HG03066 (cell line): ENCODE measurements around the gene GRK1.
"Not testable (repeated sequence)": the region's sequence is repeated elsewhere in the genome, so short reads cannot be mapped to it uniquely, and the experiment has no call there.

ENCODE experiments used
- ATAC-seq: cut with Tn5 transposase; IDR thresholded peaks from one replicate; pipeline ENCODE4 v1.9.1; 2021; ENCODE audit warnings: low read depth; ENCODE audit not compliant: unreplicated experiment

GRK1 gene

DNA sequence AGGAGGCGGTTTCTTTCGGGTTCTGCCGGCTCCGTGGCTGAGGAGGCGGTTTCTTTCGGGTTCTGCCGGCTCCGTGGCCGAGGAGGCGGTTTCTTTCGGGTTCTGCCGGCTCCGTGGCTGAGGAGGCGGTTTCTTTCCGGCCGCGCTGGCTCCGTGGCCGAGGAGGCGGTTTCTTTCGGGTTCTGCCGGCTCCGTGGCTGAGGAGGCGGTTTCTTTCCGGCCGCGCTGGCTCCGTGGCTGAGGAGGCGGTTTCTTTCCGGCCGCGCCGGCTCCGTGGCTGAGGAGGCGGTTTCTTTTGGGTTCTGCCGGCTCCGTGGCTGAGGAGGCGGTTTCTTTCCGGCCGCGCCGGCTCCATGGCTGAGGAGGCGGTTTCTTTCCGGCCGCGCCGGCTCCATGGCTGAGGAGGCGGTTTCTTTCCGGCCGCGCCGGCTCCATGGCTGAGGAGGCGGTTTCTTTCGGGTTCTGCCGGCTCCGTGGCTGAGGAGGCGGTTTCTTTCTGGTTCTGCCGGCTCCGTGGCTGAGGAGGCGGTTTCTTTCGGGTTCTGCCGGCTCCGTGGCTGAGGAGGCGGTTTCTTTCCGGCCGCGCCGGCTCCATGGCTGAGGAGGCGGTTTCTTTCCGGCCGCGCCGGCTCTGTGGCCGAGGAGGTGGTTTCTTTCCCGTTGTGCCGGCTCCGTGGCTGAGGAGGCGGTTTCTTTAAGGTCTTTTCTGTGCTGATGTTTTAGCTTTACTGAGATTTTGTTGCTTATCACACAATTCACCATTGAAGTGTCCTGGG is 85.4 kb downstream of the GRK1 start:
- not testable (repeated sequence) for ATAC-seq

DNA sequence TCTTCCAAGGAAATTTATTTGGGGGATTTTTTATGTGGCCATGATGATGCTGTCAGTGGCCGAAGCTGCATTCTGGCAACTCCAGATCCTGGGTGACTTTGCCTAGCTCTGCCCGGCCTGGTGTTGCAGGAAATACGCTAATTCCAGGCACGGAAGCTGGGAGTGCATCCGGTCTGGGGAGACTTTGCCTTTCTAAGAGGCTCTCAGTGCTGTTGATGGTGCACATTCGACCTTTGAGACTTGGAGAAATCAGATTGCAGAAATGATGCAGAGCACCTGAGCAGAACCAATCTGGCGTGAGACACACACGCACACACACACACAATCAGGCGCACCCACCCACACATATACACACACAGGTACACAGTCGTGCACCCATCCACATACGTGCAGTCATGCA is 86.2 kb downstream of the GRK1 start:
- ATAC-seq: no peak

DNA sequence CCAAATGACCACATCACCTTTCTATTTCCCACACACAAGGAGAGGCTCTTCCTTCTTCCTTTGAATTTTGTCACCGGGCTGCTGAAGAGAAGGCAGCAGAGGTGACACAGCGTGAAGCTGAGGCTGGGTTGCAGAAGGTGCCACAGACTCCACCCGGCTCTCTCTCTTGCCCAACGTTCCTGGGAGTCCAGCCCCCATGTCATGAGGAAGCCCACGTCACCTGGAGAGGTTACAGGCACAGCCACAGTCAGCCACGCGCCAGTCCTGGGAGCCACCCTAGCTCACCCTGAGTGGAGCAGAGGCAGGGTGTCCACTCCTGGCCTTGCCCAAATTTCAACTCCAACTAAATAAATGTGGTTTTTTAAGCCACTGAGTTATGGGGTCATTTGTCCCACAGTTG is 87.2 kb downstream of the GRK1 start:
- ATAC-seq: no peak

- no peak for ATAC-seq
These were observed 87.7 kb downstream of the GRK1 start for GRCh38 chr13:113754691-113755090.

DNA sequence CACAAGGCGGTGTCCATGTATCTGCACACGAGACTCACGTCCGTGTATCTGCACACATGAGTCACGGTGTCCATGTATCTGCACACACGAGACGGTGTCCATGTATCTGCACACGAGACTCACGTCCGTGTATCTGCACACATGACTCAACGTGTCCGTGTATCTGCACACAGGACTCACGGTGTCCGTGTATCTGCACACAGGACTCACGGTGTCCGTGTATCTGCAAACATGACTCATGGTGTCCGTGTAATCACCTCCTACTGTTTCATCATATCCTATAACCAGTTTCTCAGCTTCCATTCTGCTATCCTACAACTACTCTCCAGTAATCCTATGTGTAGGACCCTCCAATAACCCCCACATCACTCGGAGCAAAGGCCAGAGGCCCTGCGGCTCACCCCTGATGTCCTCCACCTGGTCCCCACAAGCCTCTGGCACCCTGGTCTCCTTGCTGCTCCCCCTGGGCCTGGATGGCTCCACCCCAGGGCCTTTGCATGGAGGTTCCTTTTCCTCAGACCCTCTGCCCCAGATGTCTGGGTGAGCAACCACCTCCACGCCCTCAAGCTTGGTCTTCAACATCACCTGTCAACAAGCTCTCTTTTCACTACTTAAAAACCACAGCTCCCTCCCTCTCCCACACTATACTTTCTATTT is 89.5 kb downstream of the GRK1 start:
- ATAC-seq: no peak

GRCh38 chr13:113758651-113759524 is 91.9 kb downstream of the GRK1 start, which contains the start of gene TMEM255B:
Gene TMEM255B (plus strand): TSS chr13:113759226. CDS start chr13:113759270, 44 bp downstream.
- ATAC-seq: peak; percentile 85

DNA sequence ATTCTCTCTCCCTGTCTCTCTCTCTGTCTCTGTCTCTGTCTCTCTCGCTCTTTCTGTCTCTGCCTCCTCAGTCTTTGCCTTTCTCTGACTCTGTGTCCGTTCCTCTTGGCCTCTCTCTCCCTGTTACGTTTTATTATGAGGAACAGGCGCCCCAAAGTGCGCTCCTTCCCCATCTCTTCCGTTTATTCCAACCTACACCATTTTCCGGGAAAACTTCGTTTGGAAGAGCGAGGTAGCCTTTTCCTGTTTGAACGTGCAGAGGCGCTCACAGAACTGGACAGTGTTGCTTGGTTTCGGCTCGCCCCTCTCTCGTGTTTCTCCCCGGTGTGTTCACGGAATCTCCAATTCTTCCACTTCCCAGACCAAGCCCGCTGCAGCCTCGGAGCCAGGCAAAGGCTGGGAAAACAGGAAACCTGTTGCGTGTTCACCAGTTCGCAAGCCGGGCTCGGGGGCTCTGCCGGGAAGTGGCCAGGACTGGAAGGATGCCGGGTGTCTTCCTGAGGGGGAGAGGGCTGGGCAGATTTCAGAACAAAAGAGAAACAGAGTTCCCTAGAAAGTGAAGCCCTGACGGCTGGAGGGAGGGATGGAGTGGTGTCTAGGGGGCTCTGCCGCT is 92.6 kb downstream of the GRK1 start:
- ATAC-seq: no peak

GRCh38 chr13:113761136-113761535 is 94.1 kb downstream of the GRK1 start:
- no peak for ATAC-seq

DNA sequence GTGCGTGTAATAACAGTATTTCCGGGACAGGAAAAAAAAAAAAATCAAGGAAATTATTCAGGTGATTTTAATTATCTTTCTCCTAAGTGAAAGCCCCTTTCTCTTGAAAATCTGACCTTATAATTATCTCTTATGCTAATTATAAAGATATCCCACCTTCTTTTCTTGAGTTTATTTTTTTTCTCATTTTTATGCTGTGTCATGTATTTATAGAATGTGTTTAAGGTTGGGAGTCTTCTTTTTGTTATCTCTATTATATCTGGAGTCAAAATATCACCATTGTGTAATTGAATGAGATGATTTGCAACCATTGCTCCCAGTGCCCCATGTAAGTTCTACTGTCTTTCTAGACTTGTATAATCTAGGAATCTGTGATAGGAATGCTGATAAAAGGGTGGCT is 95.1 kb downstream of the GRK1 start:
- no peak for ATAC-seq

DNA sequence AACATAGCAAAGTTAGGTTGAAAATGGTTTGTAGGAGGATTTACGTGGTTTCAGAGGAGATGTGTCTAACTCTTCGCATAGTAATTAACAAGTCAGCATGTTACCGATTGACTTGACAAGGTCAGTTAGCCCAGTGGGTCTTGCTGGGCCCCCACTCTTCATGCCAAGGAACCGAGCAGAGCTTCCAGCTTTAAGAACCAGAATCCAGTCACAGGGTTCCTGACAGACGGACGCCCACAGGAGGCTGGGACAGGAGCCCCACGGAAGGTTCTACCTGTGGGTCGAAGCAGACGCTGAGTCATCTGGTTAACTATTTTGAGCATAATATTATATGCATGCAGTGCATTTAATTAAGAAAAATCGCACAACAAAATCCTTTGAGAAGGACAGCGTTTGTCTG is 95.5 kb downstream of the GRK1 start:
- ATAC-seq: no peak

DNA sequence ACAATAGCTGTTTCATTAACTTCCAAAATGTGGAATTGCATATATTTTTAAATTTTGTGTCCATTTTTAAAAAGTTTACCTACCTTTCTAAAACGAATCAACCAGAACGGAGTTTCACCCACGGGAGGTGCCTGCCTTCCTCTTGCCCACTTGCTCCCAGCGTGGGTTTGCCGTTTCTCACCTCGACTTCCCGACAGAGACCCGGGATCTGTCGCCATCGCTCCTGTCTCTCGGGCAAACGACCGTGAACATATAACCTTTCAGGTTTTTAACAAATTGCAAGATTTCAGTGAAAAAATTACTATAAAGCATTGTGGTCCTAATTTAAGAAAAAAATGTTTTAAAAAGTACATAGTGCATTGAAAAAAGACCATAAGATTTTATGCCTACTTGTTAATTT is 96.2 kb downstream of the GRK1 start:
- no peak for ATAC-seq

DNA sequence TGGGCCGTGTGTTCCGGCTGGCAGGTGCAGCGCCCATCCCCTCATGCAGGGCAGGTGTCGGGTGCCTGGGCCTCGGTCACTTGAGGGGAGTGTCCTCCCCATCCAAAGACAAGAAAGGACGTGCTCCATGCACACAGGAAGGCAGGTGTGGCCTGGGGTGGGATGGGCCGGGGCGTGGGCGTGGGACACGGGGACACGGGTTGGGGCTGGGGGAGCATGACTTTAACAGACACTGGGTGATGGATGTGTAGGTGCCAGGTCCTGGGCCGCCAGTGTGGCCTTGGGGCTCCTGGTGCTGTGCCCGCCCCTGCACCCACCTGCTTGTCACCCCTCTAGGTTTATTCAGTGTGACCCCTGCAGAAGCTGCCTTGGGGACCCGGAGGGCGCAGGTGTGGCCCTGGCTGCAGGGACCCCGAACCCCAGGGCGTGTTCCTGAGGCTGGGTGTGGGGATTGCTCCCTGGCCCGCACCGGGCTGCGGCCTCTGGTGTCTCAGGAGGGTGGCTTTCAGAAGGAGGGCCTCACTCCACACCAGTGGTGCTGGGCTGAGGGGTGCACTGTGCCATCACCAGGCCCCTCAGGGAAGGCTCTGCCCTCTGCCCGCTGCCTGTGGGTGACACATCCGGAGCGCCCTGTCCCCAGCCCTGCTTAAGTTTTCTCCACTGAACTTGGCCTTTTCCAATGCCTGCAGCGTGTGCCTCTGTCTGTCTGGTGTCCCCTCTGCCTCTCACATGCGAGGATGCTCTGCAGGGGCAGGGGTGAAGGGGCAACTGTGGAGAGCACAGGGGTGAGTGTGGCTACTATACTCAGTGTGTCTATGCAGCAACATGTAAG is 97.2 kb downstream of the GRK1 start:
- no peak for ATAC-seq

GRCh38 chr13:113764793-113765563 is 98.0 kb downstream of the GRK1 start:
- no peak for ATAC-seq

DNA sequence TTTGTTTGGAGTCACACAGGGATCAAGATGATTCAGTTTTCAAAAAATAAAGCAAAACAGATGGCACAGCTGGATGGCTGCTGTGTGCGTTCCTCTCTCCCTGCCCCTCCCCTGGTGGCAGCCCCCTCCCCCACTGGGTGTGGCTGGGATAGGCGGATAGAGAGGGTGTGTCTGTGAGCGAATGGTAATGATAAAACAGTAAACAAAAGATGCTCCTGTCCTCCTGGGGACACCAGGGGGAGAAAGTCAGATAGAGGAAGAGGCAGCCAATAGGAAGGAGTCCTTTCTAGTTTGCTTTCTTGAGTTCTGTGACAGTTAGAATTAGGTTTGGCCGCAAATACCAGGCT is 98.5 kb downstream of the GRK1 start:
- ATAC-seq: no peak

DNA sequence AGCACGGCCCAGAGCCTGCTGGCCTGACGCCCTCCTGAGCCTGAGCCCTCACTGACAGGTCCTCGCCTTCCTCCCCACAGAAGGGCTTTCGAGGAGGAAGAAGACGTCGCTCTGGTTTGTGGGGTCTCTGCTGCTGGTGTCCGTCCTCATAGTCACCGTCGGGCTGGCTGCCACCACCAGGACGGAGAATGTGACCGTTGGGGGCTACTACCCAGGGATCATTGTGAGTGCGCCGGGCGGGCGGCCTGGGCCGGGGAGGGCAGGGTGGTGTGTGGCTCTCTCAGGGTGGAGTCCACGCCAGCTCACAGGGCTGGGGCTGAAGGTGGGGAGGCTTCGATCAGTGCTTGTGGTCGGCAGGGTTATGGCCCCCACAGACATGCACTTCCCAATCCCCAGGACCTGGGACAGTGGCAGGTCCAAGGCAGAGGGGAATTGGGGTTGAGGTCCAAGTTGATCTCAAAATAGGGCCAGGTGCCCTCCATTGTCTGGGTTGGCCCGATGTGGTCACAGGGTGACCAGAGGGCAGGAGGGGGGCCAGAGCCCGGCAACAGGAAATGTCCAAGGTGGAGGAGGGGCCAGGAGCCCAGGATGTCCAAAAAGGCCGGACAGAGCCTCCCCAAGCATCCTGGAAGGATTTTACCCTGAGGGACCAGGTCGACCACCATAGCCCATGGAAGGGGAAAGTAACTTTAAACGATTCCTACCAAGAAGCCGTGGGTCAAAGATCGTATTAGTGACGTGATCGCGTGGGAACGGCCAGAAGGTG is 99.2 kb downstream of the GRK1 start:
- no peak for ATAC-seq

- ATAC-seq: no peak
These were observed 100.3 kb downstream of the GRK1 start for GRCh38 chr13:113767366-113767765.

GRCh38 chr13:113768018-113768905 is 101.2 kb downstream of the GRK1 start:
- no peak for ATAC-seq

- ATAC-seq: no peak
These were observed 102.1 kb downstream of the GRK1 start for GRCh38 chr13:113769106-113769505.
